Stomach (tissue), 9 donors: ENCODE data around the gene NGLY1. TPM values are rescaled to one million over a fixed set of nuclear protein-coding genes. Genes with fewer than 3 reads are reported as not detected.

Experiments used
- DNase-seq, 2 donors: peaks; one replicate each; pipeline versions ENCODE4 v3.0.0 to v3.0.0-alpha.2; 2013 to 2019
- H3K27ac ChIP-seq, 5 donors: fragments of 200-600 bp in 4 of 5; sonication (generic) in 4 of 5; one replicate each; pipeline ENCODE4 v1.5.1; 2013 to 2019; ENCODE audit warnings: mild to moderate bottlenecking in 1 of 5, moderate library complexity in 1 of 5
- H3K27me3 ChIP-seq, 3 donors: fragments of 200-600 bp; sonication (generic); one replicate each; pipeline ENCODE4 v1.5.1; 2017 to 2019; ENCODE audit warnings: mixed run types in 1 of 3
- H3K36me3 ChIP-seq, 4 donors: fragments of 200-600 bp; sonication (generic); 1 replicate in 3 of 4; 2 replicates in 1 of 4; pipeline ENCODE4 v1.5.1; 2016 to 2019
- H3K4me1 ChIP-seq, 4 donors: fragments of 200-600 bp; sonication (generic); one replicate each; pipeline ENCODE4 v1.5.1; 2016 to 2019
- H3K4me3 ChIP-seq, 4 donors: fragments of 200-600 bp; sonication (generic) in 3 of 4; one replicate each; pipeline ENCODE4 v1.5.1; 2016 to 2019; ENCODE audit warnings: mild to moderate bottlenecking in 1 of 4
- H3K9me3 ChIP-seq, 4 donors: fragments of 200-600 bp; sonication (generic); one replicate each; pipeline ENCODE4 v1.5.1; 2016 to 2019
- EP300 ChIP-seq: sonication (generic); formaldehyde crosslinking; IDR thresholded peaks from one replicate; pipeline ENCODE4 v1.6.1; 2017; ENCODE audit warnings: antibody characterized with exemption
- POLR2A ChIP-seq, 4 donors: fragments of 450-650 bp; IDR thresholded peaks; one replicate each; pipeline ENCODE4 v1.6.1; 2016; ENCODE audit warnings: antibody characterized with exemption in 4 of 4, control low read depth in 2 of 4, mild to moderate bottlenecking in 1 of 4, moderate library complexity in 1 of 4
- POLR2AphosphoS5 ChIP-seq, 3 donors: sonication (generic); formaldehyde crosslinking; IDR thresholded peaks; one replicate each; pipeline ENCODE4 v1.6.1; 2016; ENCODE audit warnings: antibody characterized with exemption in 3 of 3
- whole genome bisulfite sequencing, 5 donors: extraction: QIAGEN DNeasy Blood & Tissue Kit in 3 of 5; methylation state at CpG; one replicate each; pipeline versions ENCODE4 v1.1.5 to v1.1.7; 2013 to 2018; 5-methylcytosine and 5-hydroxymethylcytosine counted together
- intact Hi-C: fragments of 100-400 bp; cut with DNase I; formaldehyde crosslinking; loops from one replicate; pipeline ENCODE4 v1.15.1; 2023; ENCODE audit warnings: low total_unique reads
- polyA plus RNA-seq, 3 donors: library from polyadenylated mRNA; stranded (reverse); fragments of 200-250 nt; gene quantifications; one replicate each; pipeline ENCODE4 v1.2.3, GENCODE V29; 2013
- total RNA-seq, 5 donors: library from RNA; depleted of rRNA; stranded (reverse); fragments of >200 nt; gene quantifications; one replicate each; pipeline versions ENCODE4 v1.1.0 to v1.2.3, GENCODE V29; 2014 to 2016
- TF ChIP-seq, protein P1 (sequence below), 7 experiments: fragments of 450-650 bp in 4 of 7; fragments of 200-600 bp in 3 of 7; sonication (generic) in 3 of 7; IDR thresholded peaks; one replicate each; pipeline ENCODE4 v1.5.1; 2016 to 2019; ENCODE audit warnings: antibody characterized with exemption in 7 of 7, control low read depth in 2 of 7, mild to moderate bottlenecking in 1 of 7
- donor health status: healthy with polysubstance abuse.
- donor health status: Bipolar disorder and iron deficiency.
- donor health status: healthy.

The NGLY1 gene
- total and polyA plus RNA-seq, 8 donors, result 15.9 to 64.8 (median 29.8) TPM

GRCh38 chr3:25804676-25805075 is 21.4 kb upstream of the NGLY1 start:
- H3K27ac ChIP-seq, result no peak overlapping the region
- no peak overlapping the region for H3K4me3 ChIP-seq
- no peaks in the 10 kb centered on the region for H3K4me1 ChIP-seq
- no peak for TF ChIP-seq POLR2A (IDR thresholded peaks at IDR 0.05)
- TF ChIP-seq EP300, result no peak
- no peak for TF ChIP-seq POLR2AphosphoS5 (IDR thresholded peaks at IDR 0.05)
- TF ChIP-seq, protein P1, sequence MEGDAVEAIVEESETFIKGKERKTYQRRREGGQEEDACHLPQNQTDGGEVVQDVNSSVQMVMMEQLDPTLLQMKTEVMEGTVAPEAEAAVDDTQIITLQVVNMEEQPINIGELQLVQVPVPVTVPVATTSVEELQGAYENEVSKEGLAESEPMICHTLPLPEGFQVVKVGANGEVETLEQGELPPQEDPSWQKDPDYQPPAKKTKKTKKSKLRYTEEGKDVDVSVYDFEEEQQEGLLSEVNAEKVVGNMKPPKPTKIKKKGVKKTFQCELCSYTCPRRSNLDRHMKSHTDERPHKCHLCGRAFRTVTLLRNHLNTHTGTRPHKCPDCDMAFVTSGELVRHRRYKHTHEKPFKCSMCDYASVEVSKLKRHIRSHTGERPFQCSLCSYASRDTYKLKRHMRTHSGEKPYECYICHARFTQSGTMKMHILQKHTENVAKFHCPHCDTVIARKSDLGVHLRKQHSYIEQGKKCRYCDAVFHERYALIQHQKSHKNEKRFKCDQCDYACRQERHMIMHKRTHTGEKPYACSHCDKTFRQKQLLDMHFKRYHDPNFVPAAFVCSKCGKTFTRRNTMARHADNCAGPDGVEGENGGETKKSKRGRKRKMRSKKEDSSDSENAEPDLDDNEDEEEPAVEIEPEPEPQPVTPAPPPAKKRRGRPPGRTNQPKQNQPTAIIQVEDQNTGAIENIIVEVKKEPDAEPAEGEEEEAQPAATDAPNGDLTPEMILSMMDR (IDR thresholded peaks at IDR 0.05), result no peak
- 81 to 91% (median 88%) methylated on average over 1 of the region's 1 CpG for WGBS, 5 donors
- no peaks in the 10 kb centered on the region for H3K9me3 ChIP-seq
- H3K36me3 ChIP-seq, result no peaks in the 10 kb centered on the region
- intact Hi-C loops, result no loop called here
- no peaks in the 10 kb centered on the region for H3K27me3 ChIP-seq
- DNase-seq, result no peak

- no peaks in the 10 kb centered on the region for H3K9me3 ChIP-seq
- H3K27ac ChIP-seq, result no peak overlapping the region
- H3K36me3 ChIP-seq, result no peaks in the 10 kb centered on the region
- no peaks in the 10 kb centered on the region for H3K4me1 ChIP-seq
- no peak overlapping the region for H3K4me3 ChIP-seq
- TF ChIP-seq POLR2AphosphoS5 (IDR thresholded peaks at IDR 0.05) (no peak), EP300 (no peak), POLR2A (IDR thresholded peaks at IDR 0.05) (no peak)
- TF ChIP-seq, protein P1 (IDR thresholded peaks at IDR 0.05), result no peak
- H3K27me3 ChIP-seq, result no peaks in the 10 kb centered on the region
- 75 to 86% (median 79%) methylated on average over 2 of the region's 2 CpGs for WGBS, 5 donors
- intact Hi-C loops, result no loop called here
- DNase-seq, result no peak
Observed at GRCh38 chr3:25803833-25804232, 20.6 kb upstream of the NGLY1 start.

GRCh38 chr3:25801786-25802185 is 18.5 kb upstream of the NGLY1 start:
- 87 to 92% (median 91%) methylated on average over 3 of the region's 3 CpGs for WGBS, 5 donors
- TF ChIP-seq, protein P1 (IDR thresholded peaks at IDR 0.05), result no peak
- TF ChIP-seq EP300 (no peak), POLR2AphosphoS5 (IDR thresholded peaks at IDR 0.05) (no peak), POLR2A (IDR thresholded peaks at IDR 0.05) (no peak)
- H3K4me1 ChIP-seq, result no peaks in the 10 kb centered on the region
- intact Hi-C loops, result no loop called here
- H3K36me3 ChIP-seq, result no peaks in the 10 kb centered on the region
- no peak for DNase-seq
- no peaks in the 10 kb centered on the region for H3K27me3 ChIP-seq
- no peak overlapping the region for H3K27ac ChIP-seq
- no peaks in the 10 kb centered on the region for H3K9me3 ChIP-seq
- H3K4me3 ChIP-seq, result no peak overlapping the region

GRCh38 chr3:25789596-25790556 is 6.6 kb upstream of the NGLY1 start, which contains the start of gene OXSM:
OXSM (plus strand) TSS chr3:25790090; CDS start chr3:25791021, 931 bp downstream.
- 0 to 1% (median 1%) methylated on average over 51 to 56 of the region's 56 CpGs for WGBS, 5 donors
- Histone ChIP-seq H3K27me3 (no peaks in the 10 kb centered on the region), H3K27ac (peak within 1 kb of the TSS; percentile 79 to 94 (median 87)), H3K9me3 (no peaks in the 10 kb centered on the region), H3K36me3 (peaks cover 0 to 12% (median 9%) of the 10 kb centered on the region in 4 donors), H3K4me3 (peak within 1 kb of the TSS; percentile 58 to 66 (median 60)), H3K4me1 (peaks cover 5 to 42% (median 26%) of the 10 kb centered on the region in 4 donors)
- intact Hi-C loops, result no loop called here
- peak; percentile 91 to 98 for DNase-seq
- TF ChIP-seq EP300, result peak; percentile 73
- TF ChIP-seq POLR2AphosphoS5 (IDR thresholded peaks at IDR 0.05), result peak; percentile 93 to 99 (median 97)
- TF ChIP-seq, protein P1 (IDR thresholded peaks at IDR 0.05), result no peak
- TF ChIP-seq POLR2A (IDR thresholded peaks at IDR 0.05), result peak in 2 of 4 donors; percentile 61 to 80
